Activated CD4-positive, alpha-beta memory T cell treated with anti-CD3 and anti-CD28 coated beads for 36 hours (primary cell): ENCODE data around the gene KRTDAP. TPM values are rescaled to one million over a fixed set of nuclear protein-coding genes. Genes with fewer than 3 reads are reported as not detected.

Experiments used
- CTCF ChIA-PET: fragments of 350-600 bp; sonication (Branson Sonifier 250); formaldehyde crosslinking; loops from one replicate; lab custom pipeline; 2021; ENCODE audit warnings: antibody characterized with exemption, inconsistent platforms; lab: Charles Lee
- POLR2A ChIA-PET: fragments of 350-600 bp; sonication (Branson Sonifier 250); formaldehyde crosslinking; loops from one replicate; lab custom pipeline; 2021; ENCODE audit warnings: antibody characterized with exemption; lab: Charles Lee
- DNase-seq: peaks from one replicate; pipeline ENCODE4 v3.0.0-alpha.2; 2020
- H3K27ac Mint-ChIP-seq: one replicate; pipeline ENCODE4 v1.8.0; 2021; ENCODE audit warnings: mixed read lengths
- H3K27me3 Mint-ChIP-seq: one replicate; pipeline ENCODE4 v1.8.0; 2021; ENCODE audit warnings: mixed read lengths
- H3K36me3 Mint-ChIP-seq: one replicate; pipeline ENCODE4 v1.8.0; 2021; ENCODE audit warnings: mixed read lengths
- H3K4me1 Mint-ChIP-seq: one replicate; pipeline ENCODE4 v1.8.0; 2021; ENCODE audit warnings: low read depth, mixed read lengths
- H3K4me3 Mint-ChIP-seq: one replicate; pipeline ENCODE4 v1.8.0; 2021; ENCODE audit warnings: mild to moderate bottlenecking, mixed read lengths
- H3K9me3 Mint-ChIP-seq: one replicate; pipeline ENCODE4 v1.8.0; 2021; ENCODE audit warnings: mixed read lengths
- intact Hi-C: fragments of 100-400 bp; cut with micrococcal nuclease; formaldehyde crosslinking; loops from one replicate; pipeline ENCODE4 v1.15.1; 2023
- total RNA-seq, 2 experiments: library from RNA; stranded (reverse); gene quantifications; one replicate each; pipeline ENCODE4 v1.2.3, GENCODE V29; 2021

The KRTDAP gene
- total RNA-seq, 2 experiments from 2014 or later = not detected

GRCh38 chr19:35460608-35461007, 29.7 kb downstream of the KRTDAP start:
- Mint-ChIP-seq H3K36me3 (no peaks in the 10 kb centered on the region), H3K27ac (no peak overlapping the region), H3K9me3 (no peaks in the 10 kb centered on the region), H3K27me3 (peaks cover 2% of the 10 kb centered on the region), H3K4me3 (no peak overlapping the region), H3K4me1 (peaks cover 33% of the 10 kb centered on the region)
- CTCF ChIA-PET = interaction anchor here (1.2 to 1.3 kb wide), 2 partner anchors 9 to 11 kb away, joined by 3 to 5 read pairs; no protein-coding TSS in a partner anchor
- DNase-seq = no peak
- intact Hi-C loops = no loop called here
- POLR2A ChIA-PET = interaction anchor here (0.6 to 0.7 kb wide), 2 partner anchors 110 to 394 kb away, joined by 3 to 4 read pairs; no protein-coding TSS in a partner anchor

DNA sequence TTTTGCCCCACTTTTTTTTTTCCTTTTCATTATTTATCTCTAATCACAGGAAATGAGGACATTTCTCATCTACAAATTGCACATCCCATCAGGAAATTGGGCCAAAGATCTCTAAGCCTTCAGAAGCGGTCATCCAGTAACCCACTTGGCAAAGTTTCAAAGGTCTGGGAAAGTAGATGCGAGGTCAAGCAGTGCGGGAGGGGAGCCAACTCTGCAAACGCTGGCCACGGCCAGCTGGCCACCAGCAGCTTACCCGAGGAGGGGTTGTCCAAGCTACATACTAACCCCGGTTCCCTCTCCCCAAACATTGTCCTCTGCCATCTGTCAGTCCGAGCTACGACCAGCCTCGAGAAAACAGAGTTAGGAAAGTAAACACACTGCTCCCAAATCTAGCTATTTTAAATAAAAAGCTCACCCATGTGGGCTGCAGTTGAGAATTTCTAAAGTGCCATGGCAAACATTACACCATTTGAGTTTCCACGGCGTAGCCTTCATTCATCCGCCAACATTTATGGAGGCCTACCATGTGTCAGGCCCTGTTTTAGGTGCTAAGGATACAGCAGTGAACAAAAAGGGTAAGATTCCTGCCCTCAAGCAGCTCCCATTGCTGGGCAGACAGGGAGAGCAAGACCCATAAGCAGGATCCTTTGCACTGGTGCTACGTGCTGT, 30.7 kb downstream of the KRTDAP start:
- Mint-ChIP-seq H3K9me3 (no peaks in the 10 kb centered on the region), H3K4me3 (no peak overlapping the region), H3K27ac (no peak overlapping the region), H3K4me1 (peaks cover 34% of the 10 kb centered on the region), H3K36me3 (no peaks in the 10 kb centered on the region), H3K27me3 (peaks cover 2% of the 10 kb centered on the region)
- intact Hi-C loops = no loop called here
- DNase-seq = no peak
- ChIA-PET CTCF (interaction anchor here (0.8 to 1.3 kb wide), 3 partner anchors 10 to 14 kb away, joined by 3 to 5 read pairs (median 3); no protein-coding TSS in a partner anchor), POLR2A (interaction anchor here (0.7 kb wide), 1 partner anchor 109 kb away, joined by 3 read pairs; no protein-coding TSS in a partner anchor)

- H3K36me3 Mint-ChIP-seq = no peaks in the 10 kb centered on the region
- POLR2A ChIA-PET = no interaction called here
- peaks cover 2% of the 10 kb centered on the region for H3K27me3 Mint-ChIP-seq
- intact Hi-C loops = no loop called here
- CTCF ChIA-PET = interaction anchor here (0.8 kb wide), 1 partner anchor 11 kb away, joined by 3 read pairs; no protein-coding TSS in a partner anchor
- H3K27ac Mint-ChIP-seq = no peak overlapping the region
- peaks cover 32% of the 10 kb centered on the region for H3K4me1 Mint-ChIP-seq
- no peaks in the 10 kb centered on the region for H3K9me3 Mint-ChIP-seq
- DNase-seq = no peak
- no peak overlapping the region for H3K4me3 Mint-ChIP-seq
Observed at GRCh38 chr19:35458731-35459391, 31.4 kb downstream of the KRTDAP start.

DNA sequence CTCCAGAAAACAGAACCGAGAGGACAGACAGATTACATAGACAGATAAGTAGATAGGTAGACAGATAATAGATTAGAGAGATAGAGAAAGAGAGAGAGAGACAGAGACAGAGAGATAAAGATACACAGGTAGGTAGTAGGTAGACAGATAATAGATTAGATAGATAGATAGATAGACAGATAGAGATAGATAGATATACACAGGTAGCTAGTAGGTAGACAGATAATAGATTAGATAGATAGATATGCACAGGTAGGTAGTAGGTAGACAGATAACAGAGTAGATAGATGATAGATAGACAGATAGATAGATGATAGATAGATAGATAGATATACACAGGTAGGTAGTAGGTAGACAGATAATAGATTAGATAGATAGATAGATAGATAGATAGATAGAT, 32.1 kb downstream of the KRTDAP start:
- POLR2A ChIA-PET = no interaction called here
- CTCF ChIA-PET = no interaction called here
- H3K27ac Mint-ChIP-seq = no peak overlapping the region

DNA sequence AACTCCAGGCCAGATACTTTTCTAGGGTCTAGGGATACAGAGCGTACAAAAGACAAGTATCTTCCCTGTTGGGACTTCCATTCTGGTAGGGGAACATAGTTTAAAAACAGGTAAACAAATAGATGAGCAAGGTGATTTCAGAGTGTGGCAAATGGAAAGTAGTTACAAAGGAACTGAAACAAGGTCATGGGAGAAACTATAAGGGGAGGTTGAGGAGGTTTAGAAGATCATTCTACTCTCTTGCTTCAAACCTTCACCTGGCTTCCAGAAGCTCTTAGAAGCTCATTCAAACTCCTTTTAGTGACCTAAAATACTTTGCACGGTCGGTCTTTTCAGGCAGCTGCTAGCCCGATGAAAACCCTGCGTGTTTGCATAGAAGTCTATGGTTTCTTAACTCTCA, 33.1 kb downstream of the KRTDAP start:
- H3K27me3 Mint-ChIP-seq = no peaks in the 10 kb centered on the region
- peaks cover 23% of the 10 kb centered on the region for H3K4me1 Mint-ChIP-seq
- DNase-seq = no peak
- H3K9me3 Mint-ChIP-seq = no peaks in the 10 kb centered on the region
- intact Hi-C loops = no loop called here
- CTCF ChIA-PET = interaction anchor here (0.6 kb wide), 1 partner anchor 1331 kb away, joined by 4 read pairs; no protein-coding TSS in a partner anchor
- POLR2A ChIA-PET = no interaction called here
- no peak overlapping the region for H3K4me3 Mint-ChIP-seq
- no peaks in the 10 kb centered on the region for H3K36me3 Mint-ChIP-seq
- no peak overlapping the region for H3K27ac Mint-ChIP-seq

More for the DNA sequence above, 32.1 kb downstream of the KRTDAP start:
- peaks cover 26% of the 10 kb centered on the region for H3K4me1 Mint-ChIP-seq
- DNase-seq = no peak
- intact Hi-C loops = no loop called here
- peaks cover 2% of the 10 kb centered on the region for H3K27me3 Mint-ChIP-seq
- H3K4me3 Mint-ChIP-seq = no peak overlapping the region
- no peaks in the 10 kb centered on the region for H3K9me3 Mint-ChIP-seq
- H3K36me3 Mint-ChIP-seq = no peaks in the 10 kb centered on the region

DNA sequence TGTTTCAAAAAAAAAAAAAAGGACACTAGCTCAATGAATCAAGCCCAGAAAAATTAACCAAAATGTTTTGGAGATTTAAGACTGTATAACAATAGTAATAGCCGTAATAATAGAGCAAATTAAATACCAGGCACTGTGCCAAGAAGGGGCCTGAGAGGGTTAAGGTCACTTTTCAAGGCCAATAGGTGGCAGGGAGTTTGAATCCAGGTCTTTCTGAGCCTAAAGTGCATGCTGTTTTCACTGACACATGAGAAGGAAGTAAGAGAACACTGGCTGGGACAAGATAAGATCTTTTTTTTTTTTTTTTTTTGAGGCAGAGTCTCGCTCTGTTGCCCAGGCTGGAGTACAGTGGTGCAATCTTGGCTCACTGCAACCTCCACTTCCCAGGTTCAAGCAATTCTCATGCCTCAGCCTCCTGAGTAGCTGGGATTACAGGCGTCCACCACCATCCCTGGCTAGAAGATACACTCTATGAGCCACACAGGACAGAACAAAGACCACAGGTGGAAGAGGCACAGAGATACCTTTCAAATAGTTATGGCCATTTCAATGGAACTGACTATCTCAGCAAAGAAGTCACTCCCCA, 34.6 kb downstream of the KRTDAP start:
- ChIA-PET CTCF (no interaction called here), POLR2A (no interaction called here)
- Mint-ChIP-seq H3K4me1 (peaks cover 27% of the 10 kb centered on the region), H3K9me3 (no peaks in the 10 kb centered on the region), H3K27ac (no peak overlapping the region), H3K27me3 (no peaks in the 10 kb centered on the region), H3K4me3 (no peak overlapping the region), H3K36me3 (no peaks in the 10 kb centered on the region)
- no peak for DNase-seq
- intact Hi-C loops = no loop called here

- POLR2A ChIA-PET = interaction anchor here (0.7 kb wide), 1 partner anchor 330 kb away, joined by 3 read pairs; no protein-coding TSS in a partner anchor
- CTCF ChIA-PET = interaction anchor here (1.2 to 3.5 kb wide), 3 partner anchors 8 to 14 kb away, joined by 3 to 14 read pairs (median 3); no protein-coding TSS in a partner anchor
- H3K4me1 Mint-ChIP-seq = peaks cover 31% of the 10 kb centered on the region
Observed at GRCh38 chr19:35454663-35455062, 35.6 kb downstream of the KRTDAP start.

GRCh38 chr19:35451338-35452096, 38.7 kb downstream of the KRTDAP start:
- H3K27me3 Mint-ChIP-seq = peaks cover 9% of the 10 kb centered on the region
- no peaks in the 10 kb centered on the region for H3K9me3 Mint-ChIP-seq
- peak; percentile 63 for DNase-seq
- ChIA-PET POLR2A (interaction anchor here (0.6 to 1.5 kb wide), 3 partner anchors 11 to 49 kb away, joined by 3 to 7 read pairs (median 3); no protein-coding TSS in a partner anchor), CTCF (interaction anchor here (0.6 to 3.5 kb wide), 4 partner anchors 10 to 98 kb away, joined by 4 to 14 read pairs (median 6); no protein-coding TSS in a partner anchor)
- intact Hi-C loops = loop anchor here (1.0 kb wide), 3 partner anchors 11 to 46 kb away; no protein-coding TSS in a partner anchor
- peak overlapping the region; percentile 43 for H3K27ac Mint-ChIP-seq
- no peaks in the 10 kb centered on the region for H3K36me3 Mint-ChIP-seq
- H3K4me3 Mint-ChIP-seq = no peak overlapping the region
- peaks cover 38% of the 10 kb centered on the region for H3K4me1 Mint-ChIP-seq

More at GRCh38 chr19:35454663-35455062, 35.6 kb downstream of the KRTDAP start:
- H3K4me3 Mint-ChIP-seq = no peak overlapping the region
- intact Hi-C loops = no loop called here
- no peaks in the 10 kb centered on the region for H3K36me3 Mint-ChIP-seq
- H3K27me3 Mint-ChIP-seq = peaks cover 3% of the 10 kb centered on the region
- no peaks in the 10 kb centered on the region for H3K9me3 Mint-ChIP-seq
- no peak for DNase-seq
- no peak overlapping the region for H3K27ac Mint-ChIP-seq

DNA sequence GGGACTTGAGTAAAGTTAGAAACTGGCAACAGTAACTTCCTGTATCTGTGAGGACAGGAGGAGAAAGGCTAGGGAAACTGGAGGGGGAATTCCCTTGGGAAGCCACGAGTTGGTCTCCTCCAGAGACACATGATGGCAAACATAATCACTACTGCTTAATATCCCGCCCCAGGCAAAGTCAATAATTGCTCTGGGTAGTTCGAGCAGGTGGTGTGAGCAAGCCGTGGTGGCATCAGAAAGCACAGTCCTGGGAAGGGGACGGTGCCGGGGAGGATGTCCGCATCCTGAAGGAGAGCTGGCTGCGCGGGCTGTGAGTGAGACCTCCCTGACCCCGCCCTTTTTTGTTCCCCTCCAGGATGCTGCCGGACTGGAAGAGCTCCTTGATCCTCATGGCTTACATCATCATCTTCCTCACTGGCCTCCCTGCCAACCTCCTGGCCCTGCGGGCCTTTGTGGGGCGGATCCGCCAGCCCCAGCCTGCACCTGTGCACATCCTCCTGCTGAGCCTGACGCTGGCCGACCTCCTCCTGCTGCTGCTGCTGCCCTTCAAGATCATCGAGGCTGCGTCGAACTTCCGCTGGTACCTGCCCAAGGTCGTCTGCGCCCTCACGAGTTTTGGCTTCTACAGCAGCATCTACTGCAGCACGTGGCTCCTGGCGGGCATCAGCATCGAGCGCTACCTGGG, 40.8 kb downstream of the KRTDAP start:
- peaks cover 54% of the 10 kb centered on the region for H3K4me1 Mint-ChIP-seq
- POLR2A ChIA-PET = no interaction called here
- no peak overlapping the region for H3K27ac Mint-ChIP-seq
- CTCF ChIA-PET = interaction anchor here (1.0 to 2.6 kb wide), 3 partner anchors 11 to 96 kb away, joined by 3 to 6 read pairs (median 4); no protein-coding TSS in a partner anchor
- no peak for DNase-seq
- H3K36me3 Mint-ChIP-seq = no peaks in the 10 kb centered on the region
- peaks cover 16% of the 10 kb centered on the region for H3K27me3 Mint-ChIP-seq
- no peak overlapping the region for H3K4me3 Mint-ChIP-seq
- H3K9me3 Mint-ChIP-seq = no peaks in the 10 kb centered on the region
- intact Hi-C loops = no loop called here

GRCh38 chr19:35447606-35448469, 42.4 kb downstream of the KRTDAP start, which contains the start of gene FFAR2:
TSS of gene FFAR2 (plus strand) at chr19:35448257. CDS start at chr19:35449715, 1,458 bp downstream.
- Mint-ChIP-seq H3K27ac (no peak within 1 kb of the TSS), H3K4me1 (peaks cover 51% of the 10 kb centered on the region), H3K27me3 (peaks cover 16% of the 10 kb centered on the region), H3K36me3 (no peaks in the 10 kb centered on the region), H3K4me3 (no peak within 1 kb of the TSS), H3K9me3 (no peaks in the 10 kb centered on the region)
- ChIA-PET POLR2A (no interaction called here), CTCF (interaction anchor here (0.7 to 1.7 kb wide), 3 partner anchors 30 to 95 kb away, joined by 4 to 6 read pairs (median 5); no protein-coding TSS in a partner anchor)
- intact Hi-C loops = loop anchor here (2.0 kb wide), 1 partner anchor 15 kb away; no protein-coding TSS in a partner anchor
- DNase-seq = no peak
